ENCODE results near the gene PPP2R5A.
A peak's percentile ranks its signal among the peaks of the same experiment; 100 is the strongest.
"Not testable (repeated sequence)": the region's sequence is repeated elsewhere in the genome, so short reads cannot be mapped to it uniquely, and the experiment has no call there.

PPP2R5A gene

GRCh38 chr1:212355230-212355969 lies 70.2 kb downstream of the PPP2R5A start:
- no peak for DNase-seq (ENCODE audit: low read depth in 2 of 2)

GRCh38 chr1:212359794-212360479 lies 74.7 kb downstream of the PPP2R5A start:
- no peak for DNase-seq (ENCODE audit: low read depth in 2 of 2)

- DNase-seq (ENCODE audit: low read depth in 2 of 2) = no peak
Measured at GRCh38 chr1:212364985-212365384, 79.8 kb downstream of the PPP2R5A start.

- no peak for DNase-seq (ENCODE audit: low read depth in 2 of 2)
Measured at GRCh38 chr1:212366901-212367300, 81.7 kb downstream of the PPP2R5A start.

- no peak for DNase-seq (ENCODE audit: low read depth in 2 of 2)
Measured at GRCh38 chr1:212367474-212368072, 82.4 kb downstream of the PPP2R5A start.

- DNase-seq (ENCODE audit: low read depth in 2 of 2) = peak in 1 of 2 donors; percentile 6
Measured at GRCh38 chr1:212368073-212368484, 82.9 kb downstream of the PPP2R5A start.

- DNase-seq (ENCODE audit: low read depth in 2 of 2) = no peak
Measured at GRCh38 chr1:212375986-212376385, 90.8 kb downstream of the PPP2R5A start.

- no peak for DNase-seq (ENCODE audit: low read depth in 2 of 2)
Measured at GRCh38 chr1:212377644-212378043, 92.4 kb downstream of the PPP2R5A start.

- no peak for DNase-seq (ENCODE audit: low read depth in 2 of 2)
Measured at GRCh38 chr1:212379366-212379765, 94.2 kb downstream of the PPP2R5A start.

- no peak for DNase-seq (ENCODE audit: low read depth in 2 of 2)
Measured at GRCh38 chr1:212381397-212382035, 96.3 kb downstream of the PPP2R5A start.

- no peak for DNase-seq (ENCODE audit: low read depth in 2 of 2)
Measured at GRCh38 chr1:212386029-212386428, 100.8 kb downstream of the PPP2R5A start.

GRCh38 chr1:212388985-212389716 lies 103.9 kb downstream of the PPP2R5A start:
- no peak for DNase-seq (ENCODE audit: low read depth in 2 of 2)

- not testable (repeated sequence) for DNase-seq (ENCODE audit: low read depth in 2 of 2)
Measured at GRCh38 chr1:212395678-212396437, 110.6 kb downstream of the PPP2R5A start.

GRCh38 chr1:212396638-212397037 lies 111.4 kb downstream of the PPP2R5A start:
- DNase-seq (ENCODE audit: low read depth in 2 of 2) = no peak

GRCh38 chr1:212397171-212397570 lies 112.0 kb downstream of the PPP2R5A start:
- no peak for DNase-seq (ENCODE audit: low read depth in 2 of 2)

- DNase-seq (ENCODE audit: low read depth in 2 of 2) = no peak
Measured at GRCh38 chr1:212401042-212401441, 115.8 kb downstream of the PPP2R5A start.

GRCh38 chr1:212401838-212402582 lies 116.8 kb downstream of the PPP2R5A start:
- no peak for DNase-seq (ENCODE audit: low read depth in 2 of 2)

- no peak for DNase-seq (ENCODE audit: low read depth in 2 of 2)
Measured at GRCh38 chr1:212402666-212403321, 117.6 kb downstream of the PPP2R5A start.

- DNase-seq (ENCODE audit: low read depth in 2 of 2) = no peak
Measured at GRCh38 chr1:212410231-212410820, 125.1 kb downstream of the PPP2R5A start.
